Measurements from ENCODE around the gene SNRNP48. TPM values are rescaled to one million over a fixed set of nuclear protein-coding genes. Genes with fewer than 3 reads are reported as not detected.

Gene SNRNP48
- total and polyA plus RNA-seq, 2 donors (not counting 3 experiments of a cell fraction or from before 2014, with no cell fraction given), result 4.2 to 13.2 TPM

- Histone ChIP-seq H2AFZ (ENCODE audit: low read depth, low read length) (no peak overlapping the region), H3K27ac (ENCODE audit: insufficient read depth, low read depth, low read length) (no peak overlapping the region), H4K20me1 (replicated peaks; ENCODE audit: control insufficient read depth, extremely low read depth, insufficient read depth, low read length) (no peaks in the 10 kb centered on the region), H3K79me2 (ENCODE audit: control insufficient read depth, insufficient read depth, low read length) (no peaks in the 10 kb centered on the region), H3K36me3 (ENCODE audit: control insufficient read depth in 2 of 2, extremely low read depth in 1 of 2, insufficient read depth in 2 of 2, low read length in 2 of 2) (no peaks in the 10 kb centered on the region), H3K9ac (replicated peaks; ENCODE audit: extremely low read depth, insufficient read depth, low read length) (no peak overlapping the region), H3K4me2 (ENCODE audit: insufficient read depth, low read length) (no peak overlapping the region), H3K9me1 (replicated peaks; ENCODE audit: control insufficient read depth, extremely low read depth, insufficient read depth, low read length) (no peaks in the 10 kb centered on the region), H3K4me1 (ENCODE audit: control insufficient read depth, extremely low read depth, insufficient read depth, low read length) (no peaks in the 10 kb centered on the region), H3K27me3 (ENCODE audit: control insufficient read depth in 2 of 2, insufficient read depth in 2 of 2, low read length in 2 of 2) (peaks cover 2 to 3% of the 10 kb centered on the region in 2 experiments), H3K4me3 (replicated peaks in 1 of 3; ENCODE audit: insufficient read depth in 1 of 3, low read depth in 1 of 3, low read length in 3 of 3) (no peak overlapping the region), H3K9me3 (replicated peaks; ENCODE audit: control insufficient read depth, insufficient read depth, low read length) (no peaks in the 10 kb centered on the region)
- dilution Hi-C loops (cut with MboI; ENCODE audit: extremely low pct_ligation_motif_present, low sequenced_read_pairs), result no loop called here
- CTCF ChIA-PET, result no interaction called here
- DNase-seq (ENCODE audit: low read depth, low spot score), result no peak
- BruUV-seq (replicated peaks), result no TSS peak
- intact Hi-C loops (cut with micrococcal nuclease), result no loop called here
- TF ChIP-seq GATA2 (IDR thresholded peaks at IDR 0.05; ENCODE audit: insufficient read depth, insufficient read length, low read depth, low read length), result no peak
- FAIRE-seq, result no peak
- POLR2A ChIA-PET, result no interaction called here
Observed at GRCh38 chr6:7562769-7563168, 27.2 kb upstream of the SNRNP48 start.

DNA sequence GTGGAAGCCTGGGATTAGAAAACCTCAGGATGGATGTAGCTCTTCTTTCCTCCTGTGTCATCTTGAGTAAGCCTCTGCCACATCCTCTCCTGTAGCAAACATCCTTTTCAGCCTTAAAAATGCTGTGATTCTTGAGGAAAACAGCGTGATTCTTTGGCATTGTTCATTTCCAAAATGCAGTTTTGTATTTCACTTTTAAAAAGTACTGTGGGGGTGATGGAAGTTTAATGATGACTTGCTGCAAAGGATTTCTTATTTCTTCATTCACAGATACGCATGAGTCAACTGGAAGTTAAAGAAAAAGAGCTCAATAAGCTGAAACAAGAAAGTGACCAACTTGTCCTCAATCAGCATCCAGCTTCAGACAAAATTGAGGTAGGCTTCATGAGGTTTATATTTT, 23.9 kb upstream of the SNRNP48 start:
- no peak for DNase-seq (ENCODE audit: low read depth, low spot score)
- H3K9ac ChIP-seq (replicated peaks; ENCODE audit: extremely low read depth, insufficient read depth, low read length), result no peak overlapping the region

More for the DNA sequence above, 23.9 kb upstream of the SNRNP48 start:
- ChIA-PET CTCF (no interaction called here), POLR2A (no interaction called here)
- Histone ChIP-seq H3K9me3 (replicated peaks; ENCODE audit: control insufficient read depth, insufficient read depth, low read length) (no peaks in the 10 kb centered on the region), H2AFZ (ENCODE audit: low read depth, low read length) (no peak overlapping the region), H3K79me2 (ENCODE audit: control insufficient read depth, insufficient read depth, low read length) (no peaks in the 10 kb centered on the region), H3K27ac (ENCODE audit: insufficient read depth, low read depth, low read length) (no peak overlapping the region), H3K4me3 (replicated peaks in 1 of 3; ENCODE audit: insufficient read depth in 1 of 3, low read depth in 1 of 3, low read length in 3 of 3) (no peak overlapping the region), H3K4me1 (ENCODE audit: control insufficient read depth, extremely low read depth, insufficient read depth, low read length) (no peaks in the 10 kb centered on the region), H3K27me3 (ENCODE audit: control insufficient read depth in 2 of 2, insufficient read depth in 2 of 2, low read length in 2 of 2) (no peaks in the 10 kb centered on the region), H3K36me3 (ENCODE audit: control insufficient read depth in 2 of 2, extremely low read depth in 1 of 2, insufficient read depth in 2 of 2, low read length in 2 of 2) (no peaks in the 10 kb centered on the region), H3K9me1 (replicated peaks; ENCODE audit: control insufficient read depth, extremely low read depth, insufficient read depth, low read length) (no peaks in the 10 kb centered on the region), H3K4me2 (ENCODE audit: insufficient read depth, low read length) (no peak overlapping the region), H4K20me1 (replicated peaks; ENCODE audit: control insufficient read depth, extremely low read depth, insufficient read depth, low read length) (no peaks in the 10 kb centered on the region)
- no peak for TF ChIP-seq POLR2AphosphoS5 (IDR thresholded peaks at IDR 0.05; ENCODE audit: insufficient read depth, low read depth, low read length)
- no peak for TF ChIP-seq MYC (IDR thresholded peaks at IDR 0.05; ENCODE audit: low read depth, low read length)
- BruUV-seq (replicated peaks), result no TSS peak
- intact Hi-C loops (cut with micrococcal nuclease), result no loop called here
- no peak for FAIRE-seq
- dilution Hi-C loops (cut with MboI; ENCODE audit: extremely low pct_ligation_motif_present, low sequenced_read_pairs), result no loop called here

Measured in endothelial cell of umbilical vein (primary cell).